Gastrocnemius medialis (tissue), 4 donors: Measurements from ENCODE around the gene TIGD4. TPM values are rescaled to one million over a fixed set of nuclear protein-coding genes. Genes with fewer than 3 reads are reported as not detected.

Experiments
- ATAC-seq, 2 donors: fragments of 150-250 bp; one replicate each; pipeline ENCODE4 v1.9.1; 2016
- DNase-seq, 2 donors: peaks; one replicate each; pipeline ENCODE4 v3.0.0-alpha.2; 2019
- H3K27ac ChIP-seq, 4 donors: fragments of 200-600 bp; sonication (generic); 1 replicate in 1 of 4; 2 replicates in 3 of 4; pipeline ENCODE4 v1.5.1; 2016 to 2018; ENCODE audit warnings: mild to moderate bottlenecking in 2 of 4, moderate library complexity in 1 of 4
- H3K27me3 ChIP-seq, 3 donors: fragments of 200-600 bp; sonication (generic) in 2 of 3; 1 replicate in 1 of 3; 2 replicates in 2 of 3; pipeline versions ENCODE4 v1.5.1 to v1.6.0; 2016 to 2019; ENCODE audit warnings: mild to moderate bottlenecking in 1 of 3, moderate library complexity in 1 of 3
- H3K36me3 ChIP-seq, 2 donors: fragments of 200-600 bp; sonication (generic) in 1 of 2; one replicate each; pipeline ENCODE4 v1.5.1; 2017 to 2018
- H3K4me1 ChIP-seq, 2 donors: fragments of 200-600 bp; sonication (generic) in 1 of 2; one replicate each; pipeline ENCODE4 v1.5.1; 2016 to 2017; ENCODE audit warnings: mild to moderate bottlenecking in 2 of 2
- H3K4me3 ChIP-seq, 4 donors: fragments of 200-600 bp; sonication (generic) in 3 of 4; 1 replicate in 1 of 4; 2 replicates in 3 of 4; pipeline ENCODE4 v1.5.1; 2016 to 2019; ENCODE audit warnings: mild to moderate bottlenecking in 2 of 4
- H3K9me3 ChIP-seq, 3 donors: fragments of 200-600 bp; sonication (generic) in 2 of 3; 1 replicate in 1 of 3; 2 replicates in 2 of 3; pipeline ENCODE4 v1.5.1; 2016 to 2019
- POLR2A ChIP-seq, 2 donors: fragments of 450-650 bp; IDR thresholded peaks; one replicate each; pipeline ENCODE4 v1.6.1; 2017; ENCODE audit warnings: antibody characterized with exemption in 2 of 2, mild to moderate bottlenecking in 2 of 2, moderate library complexity in 2 of 2
- in situ Hi-C, 4 donors: fragments of 200-750 bp; cut with MboI; loops; one replicate each; pipeline versions ENCODE4 v1.15.0 to v1.8.0; 2017; ENCODE audit warnings: low sequenced_read_pairs in 4 of 4
- intact Hi-C: fragments of 100-400 bp; cut with DNase I; formaldehyde crosslinking; loops from one replicate; pipeline ENCODE4 v1.15.1; 2023; ENCODE audit warnings: low total_unique reads
- total RNA-seq, 4 donors: library from RNA; depleted of rRNA; stranded (reverse); fragments of >200 nt; gene quantifications; one replicate each; pipeline versions ENCODE4 v1.1.0 to v1.2.3, GENCODE V29; 2016
- TF ChIP-seq, protein P1 (sequence below), 5 experiments: fragments of 450-650 bp in 3 of 5; fragments of 200-600 bp in 2 of 5; sonication (generic) in 2 of 5; IDR thresholded peaks in 4 of 5; conservative IDR thresholded peaks in 1 of 5; 1 replicate in 4 of 5; 2 replicates in 1 of 5; pipeline ENCODE4 v1.5.1; 2016 to 2019; ENCODE audit warnings: antibody characterized with exemption in 5 of 5, mild to moderate bottlenecking in 3 of 5, moderate library complexity in 3 of 5

TIGD4 gene
- total RNA-seq, 4 donors from 2014 or later = 0.09 to 0.23 TPM; not detected in 2

- in situ Hi-C loops (loop anchor here in 2 of 4 donors (10.0 to 25.0 kb wide), 2 partner anchors 1692 to 1699 kb away; partner anchors contain the start of gene RPS3A (in 2 of the 2)), intact Hi-C loops (loop anchor here (10.0 kb wide), 1 partner anchor 1772 kb away; the partner anchor contains the start of gene LRBA)
- no peaks in the 10 kb centered on the region for H3K36me3 ChIP-seq
- H3K27me3 ChIP-seq = no peaks in the 10 kb centered on the region
- no peaks in the 10 kb centered on the region for H3K9me3 ChIP-seq
- no peak overlapping the region for H3K4me3 ChIP-seq
- TF ChIP-seq POLR2A (IDR thresholded peaks at IDR 0.05) = no peak
- TF ChIP-seq, protein P1, sequence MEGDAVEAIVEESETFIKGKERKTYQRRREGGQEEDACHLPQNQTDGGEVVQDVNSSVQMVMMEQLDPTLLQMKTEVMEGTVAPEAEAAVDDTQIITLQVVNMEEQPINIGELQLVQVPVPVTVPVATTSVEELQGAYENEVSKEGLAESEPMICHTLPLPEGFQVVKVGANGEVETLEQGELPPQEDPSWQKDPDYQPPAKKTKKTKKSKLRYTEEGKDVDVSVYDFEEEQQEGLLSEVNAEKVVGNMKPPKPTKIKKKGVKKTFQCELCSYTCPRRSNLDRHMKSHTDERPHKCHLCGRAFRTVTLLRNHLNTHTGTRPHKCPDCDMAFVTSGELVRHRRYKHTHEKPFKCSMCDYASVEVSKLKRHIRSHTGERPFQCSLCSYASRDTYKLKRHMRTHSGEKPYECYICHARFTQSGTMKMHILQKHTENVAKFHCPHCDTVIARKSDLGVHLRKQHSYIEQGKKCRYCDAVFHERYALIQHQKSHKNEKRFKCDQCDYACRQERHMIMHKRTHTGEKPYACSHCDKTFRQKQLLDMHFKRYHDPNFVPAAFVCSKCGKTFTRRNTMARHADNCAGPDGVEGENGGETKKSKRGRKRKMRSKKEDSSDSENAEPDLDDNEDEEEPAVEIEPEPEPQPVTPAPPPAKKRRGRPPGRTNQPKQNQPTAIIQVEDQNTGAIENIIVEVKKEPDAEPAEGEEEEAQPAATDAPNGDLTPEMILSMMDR (IDR thresholded peaks at IDR 0.05 in 4 of 5, conservative IDR thresholded peaks at IDR 0.05 in 1 of 5) = no peak
- no peak overlapping the region for H3K27ac ChIP-seq
- peaks cover 31 to 35% of the 10 kb centered on the region in 2 donors for H3K4me1 ChIP-seq
- ATAC-seq (no peak), DNase-seq (no peak)
These were observed 7.1 kb upstream of the TIGD4 start for GRCh38 chr4:152786627-152787026.

DNA sequence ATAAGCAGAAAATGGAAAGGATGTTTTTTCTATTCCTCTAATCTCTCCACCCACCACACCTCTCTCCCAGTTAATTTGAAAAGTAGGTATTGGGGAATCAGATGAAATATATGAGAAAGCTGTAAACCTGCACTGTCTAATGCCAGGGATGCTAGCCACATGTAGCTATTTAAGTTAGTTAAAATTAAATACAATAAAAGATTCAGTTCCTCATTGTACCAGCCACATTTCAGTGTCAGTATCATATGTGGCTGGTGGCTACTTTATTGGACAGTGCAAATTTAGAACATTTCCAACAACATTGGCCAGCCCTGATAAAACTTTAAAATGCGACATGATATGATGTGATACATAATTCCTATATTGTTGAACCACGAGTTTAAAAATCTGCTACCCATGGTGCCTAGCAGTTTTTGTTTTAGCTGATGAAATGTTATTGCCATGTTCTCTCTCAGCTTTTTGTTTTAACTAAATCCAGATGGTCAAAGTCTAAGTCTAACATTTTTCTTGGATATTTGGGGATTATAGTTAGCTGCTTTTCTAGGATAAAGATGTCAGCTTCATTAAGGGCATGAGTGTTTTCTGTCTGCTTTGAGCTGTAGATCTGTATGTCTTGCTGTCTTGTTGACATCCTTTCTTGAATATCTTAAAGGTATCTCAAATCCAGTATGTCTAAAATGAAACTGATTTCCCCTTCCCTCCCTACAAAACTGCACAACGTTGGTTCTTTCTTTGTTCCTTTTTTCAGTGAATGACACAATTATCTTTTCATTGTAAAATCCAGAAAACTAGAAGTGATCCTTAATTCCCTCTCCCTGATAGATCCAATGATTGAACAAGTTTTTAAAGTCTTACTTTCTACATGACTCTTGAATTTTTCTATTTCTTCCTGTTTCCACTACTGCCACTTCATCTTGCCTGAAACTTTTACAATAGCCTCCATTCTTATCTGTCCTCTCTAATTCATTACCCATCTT is 6.4 kb upstream of the TIGD4 start:
- ATAC-seq = no peak
- no peak for TF ChIP-seq POLR2A (IDR thresholded peaks at IDR 0.05)
- TF ChIP-seq, protein P1 (IDR thresholded peaks at IDR 0.05 in 4 of 5, conservative IDR thresholded peaks at IDR 0.05 in 1 of 5) = no peak
- no peak overlapping the region for H3K4me3 ChIP-seq
- no peak for DNase-seq
- H3K9me3 ChIP-seq = no peaks in the 10 kb centered on the region
- intact Hi-C loops = loop anchor here (10.0 kb wide), 1 partner anchor 1771 kb away; the partner anchor contains the start of gene LRBA
- no peaks in the 10 kb centered on the region for H3K27me3 ChIP-seq
- H3K4me1 ChIP-seq = peaks cover 32 to 37% of the 10 kb centered on the region in 2 donors
- H3K27ac ChIP-seq = no peak overlapping the region
- in situ Hi-C loops = loop anchor here in 2 of 4 donors (10.0 to 25.0 kb wide), 2 partner anchors 1691 to 1699 kb away; partner anchors contain the start of gene RPS3A (in 2 of the 2)
- no peaks in the 10 kb centered on the region for H3K36me3 ChIP-seq

- TF ChIP-seq POLR2A (IDR thresholded peaks at IDR 0.05) = no peak
- TF ChIP-seq, protein P1 (IDR thresholded peaks at IDR 0.05 in 4 of 5, conservative IDR thresholded peaks at IDR 0.05 in 1 of 5) = no peak
- Histone ChIP-seq H3K27me3 (no peaks in the 10 kb centered on the region), H3K36me3 (no peaks in the 10 kb centered on the region), H3K27ac (no peak overlapping the region), H3K4me1 (peaks cover 29 to 39% of the 10 kb centered on the region in 2 donors), H3K9me3 (no peaks in the 10 kb centered on the region), H3K4me3 (no peak overlapping the region)
- in situ Hi-C loops = loop anchor here in 2 of 4 donors (10.0 to 25.0 kb wide), 2 partner anchors 1690 to 1697 kb away; partner anchors contain the start of gene RPS3A (in 2 of the 2)
- DNase-seq = no peak
- intact Hi-C loops = loop anchor here (5.0 to 10.0 kb wide), 4 partner anchors 68 to 1770 kb away; partner anchors contain the start of genes GATB, LRBA and RPS3A
- no peak for ATAC-seq
These were observed 5.2 kb upstream of the TIGD4 start for GRCh38 chr4:152784490-152785350.

GRCh38 chr4:152780267-152780778 is 793 bp upstream of the TIGD4 start:
- Histone ChIP-seq H3K27me3 (no peaks in the 10 kb centered on the region), H3K4me1 (peaks cover 28 to 38% of the 10 kb centered on the region in 2 donors), H3K36me3 (no peaks in the 10 kb centered on the region), H3K4me3 (peak overlapping the region; percentile 80 to 90 (median 90)), H3K27ac (peak overlapping the region; percentile 84 to 95 (median 90)), H3K9me3 (no peaks in the 10 kb centered on the region)
- ATAC-seq (peak; percentile 7 to 49), DNase-seq (no peak)
- TF ChIP-seq, protein P1 (IDR thresholded peaks at IDR 0.05 in 4 of 5, conservative IDR thresholded peaks at IDR 0.05 in 1 of 5) = no peak
- TF ChIP-seq POLR2A (IDR thresholded peaks at IDR 0.05) = no peak
- intact Hi-C loops (loop anchor here (5.0 to 10.0 kb wide), 4 partner anchors 72 to 1766 kb away; partner anchors contain the start of genes GATB, LRBA and RPS3A), in situ Hi-C loops (loop anchor here in 2 of 4 donors (10.0 to 25.0 kb wide), 2 partner anchors 1686 to 1693 kb away; partner anchors contain the start of gene RPS3A (in 2 of the 2))
